ENCODE results near the gene RAX.
A peak's percentile ranks its signal among the peaks of the same experiment; 100 is the strongest.

Gene RAX

DNA sequence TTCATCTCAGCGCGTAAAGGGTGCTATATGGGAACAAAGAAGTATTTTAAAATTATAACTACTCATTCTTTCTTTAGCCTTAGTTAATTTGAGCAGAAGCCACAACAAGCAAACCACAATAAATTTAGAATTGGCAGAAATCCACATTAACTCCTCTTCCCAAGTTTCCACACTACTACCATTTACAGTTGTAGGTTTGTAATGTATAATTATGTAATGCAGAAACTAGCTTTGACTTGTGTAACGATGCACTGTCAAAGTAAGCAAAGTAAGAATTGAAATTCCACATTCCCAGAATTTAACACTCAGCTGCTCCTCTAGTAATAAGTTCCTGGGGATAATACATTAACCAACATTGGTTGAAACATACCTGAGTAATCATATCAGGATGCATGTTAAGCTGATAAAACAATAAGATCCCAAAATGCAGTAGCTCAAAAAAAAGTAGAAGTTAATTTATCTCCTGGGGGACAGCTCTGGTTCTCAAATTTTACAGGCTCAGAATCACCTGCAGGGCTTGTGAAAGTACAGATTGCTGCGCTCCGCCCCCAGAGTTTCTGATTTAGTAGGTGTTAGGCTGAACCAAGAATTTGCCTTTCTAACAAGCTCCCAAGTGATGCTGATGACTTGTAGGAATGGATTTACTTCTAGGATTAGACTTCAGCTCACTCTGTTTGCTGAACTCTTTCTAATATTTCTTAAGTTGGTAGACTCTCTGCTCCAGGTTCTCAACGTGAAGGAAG lies 43.4 kb downstream of the RAX start:
- no peak for TF ChIP-seq LEF1 (IDR thresholded peaks at IDR 0.05; ENCODE audit: borderline replicate concordance)
- TF ChIP-seq BHLHE40 (IDR thresholded peaks at IDR 0.05; ENCODE audit: borderline replicate concordance): no peak
- TF ChIP-seq SP1 (IDR thresholded peaks at IDR 0.05): no peak
- TF ChIP-seq CTBP1 (IDR thresholded peaks at IDR 0.05; ENCODE audit: borderline replicate concordance): no peak
- TF ChIP-seq FOXA1 (IDR thresholded peaks at IDR 0.05): no peak
- POLR2A ChIA-PET: no interaction called here

DNA sequence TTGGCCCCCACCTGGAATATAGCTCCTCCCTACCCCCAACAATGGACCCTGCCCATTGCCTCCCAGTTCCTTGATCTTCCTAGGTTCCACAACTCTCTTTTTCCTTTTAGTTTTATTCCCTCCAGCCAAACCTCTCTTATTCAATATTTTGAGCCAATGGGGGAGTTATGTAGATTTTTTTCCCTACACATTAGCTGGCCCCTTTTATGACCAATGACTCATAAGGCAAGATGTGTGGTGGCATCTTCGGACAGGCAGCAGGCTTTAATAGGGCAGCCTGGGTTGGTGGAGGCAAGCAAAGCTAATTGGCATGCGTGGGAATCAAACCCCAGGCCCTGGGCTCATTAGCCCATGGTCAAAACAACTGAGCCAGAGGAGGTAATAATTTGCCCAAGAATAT lies 44.1 kb downstream of the RAX start:
- DNase-seq (ENCODE audit: extremely low spot score): no peak
- POLR2A ChIA-PET: no interaction called here
- CTCF ChIA-PET: interaction anchor here (0.6 to 1.1 kb wide), 2 partner anchors 18 to 173 kb away, joined by 3 to 6 read pairs; no protein-coding TSS in a partner anchor

More for the DNA sequence above, 43.4 kb downstream of the RAX start:
- CTCF ChIA-PET: interaction anchor here (1.1 kb wide), 1 partner anchor 173 kb away, joined by 3 read pairs; no protein-coding TSS in a partner anchor
- DNase-seq (ENCODE audit: extremely low spot score): no peak

DNA sequence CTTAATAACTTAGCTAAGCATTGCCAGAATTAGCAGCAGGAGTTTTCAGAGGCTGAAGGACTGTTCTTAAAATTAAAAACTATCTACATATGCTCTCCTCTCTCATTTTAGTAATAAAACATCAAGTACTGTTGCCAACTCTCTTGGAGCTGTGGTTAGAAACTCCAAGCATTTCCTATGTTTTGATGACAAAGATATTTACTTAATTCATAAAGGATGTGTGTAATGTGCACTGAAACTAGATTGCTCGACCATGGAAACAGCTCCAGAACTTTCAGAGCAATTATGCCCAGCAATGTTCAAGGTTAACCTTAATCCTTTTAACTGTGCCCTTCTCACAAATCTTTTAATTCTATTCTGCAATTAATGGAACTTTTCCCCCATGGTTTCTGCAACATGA lies 44.9 kb downstream of the RAX start:
- TF ChIP-seq ELF4 (IDR thresholded peaks at IDR 0.05): no peak
- no peak for TF ChIP-seq LEF1 (IDR thresholded peaks at IDR 0.05; ENCODE audit: borderline replicate concordance)
- no peak for TF ChIP-seq SP1 (IDR thresholded peaks at IDR 0.05)
- TF ChIP-seq CTBP1 (IDR thresholded peaks at IDR 0.05; ENCODE audit: borderline replicate concordance): no peak
- no peak for TF ChIP-seq NFRKB (IDR thresholded peaks at IDR 0.05)
- TF ChIP-seq, protein P1, sequence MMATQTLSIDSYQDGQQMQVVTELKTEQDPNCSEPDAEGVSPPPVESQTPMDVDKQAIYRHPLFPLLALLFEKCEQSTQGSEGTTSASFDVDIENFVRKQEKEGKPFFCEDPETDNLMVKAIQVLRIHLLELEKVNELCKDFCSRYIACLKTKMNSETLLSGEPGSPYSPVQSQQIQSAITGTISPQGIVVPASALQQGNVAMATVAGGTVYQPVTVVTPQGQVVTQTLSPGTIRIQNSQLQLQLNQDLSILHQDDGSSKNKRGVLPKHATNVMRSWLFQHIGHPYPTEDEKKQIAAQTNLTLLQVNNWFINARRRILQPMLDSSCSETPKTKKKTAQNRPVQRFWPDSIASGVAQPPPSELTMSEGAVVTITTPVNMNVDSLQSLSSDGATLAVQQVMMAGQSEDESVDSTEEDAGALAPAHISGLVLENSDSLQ (IDR thresholded peaks at IDR 0.05): no peak
- no peak for TF ChIP-seq FOXM1 (IDR thresholded peaks at IDR 0.05; ENCODE audit: borderline replicate concordance)
- no peak for TF ChIP-seq ZNF384 (IDR thresholded peaks at IDR 0.05)
- no peak for TF ChIP-seq ARNT (IDR thresholded peaks at IDR 0.05)
- TF ChIP-seq L3MBTL2 (conservative IDR thresholded peaks at IDR 0.05): no peak
- TF ChIP-seq TARDBP (IDR thresholded peaks at IDR 0.05): no peak
- no peak for TF ChIP-seq SUZ12 (IDR thresholded peaks at IDR 0.05)
- TF ChIP-seq FOXK2 (IDR thresholded peaks at IDR 0.05): no peak
- no peak for TF ChIP-seq BHLHE40 (IDR thresholded peaks at IDR 0.05; ENCODE audit: borderline replicate concordance)
- no peak for TF ChIP-seq HDGF (IDR thresholded peaks at IDR 0.05; ENCODE audit: borderline replicate concordance)
- TF ChIP-seq FOXA1 (IDR thresholded peaks at IDR 0.05): no peak
- ChIA-PET CTCF (no interaction called here), POLR2A (no interaction called here)
- DNase-seq (ENCODE audit: extremely low spot score): no peak

More for the DNA sequence above, 44.1 kb downstream of the RAX start:
- TF ChIP-seq SP1 (IDR thresholded peaks at IDR 0.05): no peak
- TF ChIP-seq HDGF (IDR thresholded peaks at IDR 0.05; ENCODE audit: borderline replicate concordance): no peak
- TF ChIP-seq LEF1 (IDR thresholded peaks at IDR 0.05; ENCODE audit: borderline replicate concordance): no peak
- no peak for TF ChIP-seq CTBP1 (IDR thresholded peaks at IDR 0.05; ENCODE audit: borderline replicate concordance)
- TF ChIP-seq TARDBP (IDR thresholded peaks at IDR 0.05): no peak
- no peak for TF ChIP-seq SUZ12 (IDR thresholded peaks at IDR 0.05)
- TF ChIP-seq ARNT (IDR thresholded peaks at IDR 0.05): no peak
- TF ChIP-seq BHLHE40 (IDR thresholded peaks at IDR 0.05; ENCODE audit: borderline replicate concordance): no peak

DNA sequence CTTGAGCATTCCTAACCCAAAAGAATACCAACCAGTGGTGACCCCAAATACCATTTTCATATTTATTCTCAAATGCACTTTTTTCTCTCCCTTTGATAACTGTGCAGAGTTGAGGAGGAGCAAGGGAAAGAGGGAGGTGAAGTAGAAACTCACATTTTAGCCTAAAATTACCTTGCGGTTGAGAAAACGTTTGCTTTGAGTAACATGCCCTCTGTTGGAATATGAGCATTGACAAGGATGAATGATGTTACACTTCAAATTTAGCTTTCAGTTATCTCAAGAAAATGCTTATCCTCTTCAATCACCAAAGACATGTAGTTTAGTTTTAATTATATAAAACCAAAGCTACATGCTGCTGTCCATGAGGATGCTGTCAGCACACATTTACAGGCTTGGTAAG lies 50.9 kb downstream of the RAX start:
- TF ChIP-seq SUZ12 (IDR thresholded peaks at IDR 0.05) (no peak), NFRKB (IDR thresholded peaks at IDR 0.05) (no peak), FOXA1 (IDR thresholded peaks at IDR 0.05) (no peak)
- POLR2A ChIA-PET: no interaction called here
- no peak for DNase-seq (ENCODE audit: extremely low spot score)
- CTCF ChIA-PET: no interaction called here

DNA sequence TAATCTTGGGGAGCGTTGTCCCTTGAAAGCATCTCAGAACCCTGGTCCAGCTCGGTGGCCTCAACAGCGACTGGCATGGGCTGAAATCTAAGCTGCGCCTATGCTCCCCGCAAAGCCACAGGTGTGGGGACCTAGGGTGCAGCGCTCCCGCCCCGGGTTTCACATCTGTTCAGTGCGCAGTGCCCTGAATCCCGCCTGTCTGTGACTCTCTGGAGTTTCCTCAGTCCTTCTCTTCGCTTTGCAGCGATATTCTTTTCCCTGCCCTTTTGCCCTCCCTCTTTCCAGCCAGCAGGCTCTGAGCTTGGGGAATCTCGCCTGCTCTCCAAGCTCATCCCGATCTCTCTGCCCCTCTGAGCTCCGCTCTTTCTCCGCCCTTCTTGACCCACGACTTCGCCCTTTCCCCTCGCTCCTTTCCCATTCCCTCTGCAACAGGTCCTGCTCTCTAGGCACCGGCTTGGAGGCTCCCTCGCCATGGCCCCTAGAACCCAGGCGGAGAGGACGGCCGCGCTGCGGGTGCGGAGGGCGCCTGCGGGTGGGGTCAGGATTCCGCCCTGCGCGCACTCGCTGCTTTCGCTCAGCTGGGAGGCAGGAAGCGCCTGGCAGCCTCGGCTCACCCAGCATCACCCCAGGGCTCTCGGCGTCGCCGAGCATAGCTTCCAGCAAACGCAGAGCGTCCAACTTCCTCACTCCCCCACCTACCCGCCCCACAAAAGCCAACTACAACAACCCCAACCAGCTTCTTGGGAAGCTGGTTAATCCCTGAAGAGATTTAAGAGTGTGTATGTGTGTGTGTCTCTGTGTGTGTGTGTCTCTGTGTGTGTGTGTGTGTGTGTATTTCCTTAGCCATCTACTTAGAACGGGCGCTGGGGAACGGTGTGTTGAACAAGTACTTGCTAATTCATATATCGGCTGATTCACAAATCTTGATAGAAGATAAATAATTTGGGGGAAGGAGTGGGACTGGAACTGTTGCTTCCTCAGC lies 52.2 kb downstream of the RAX start:
- CTCF ChIA-PET: interaction anchor here (1.0 kb wide), 1 partner anchor 79 kb away, joined by 4 read pairs; no protein-coding TSS in a partner anchor
- TF ChIP-seq, protein P1 (IDR thresholded peaks at IDR 0.05): no peak
- TF ChIP-seq ELF4 (IDR thresholded peaks at IDR 0.05): no peak
- TF ChIP-seq TARDBP (IDR thresholded peaks at IDR 0.05): no peak
- TF ChIP-seq SP1 (IDR thresholded peaks at IDR 0.05): no peak
- TF ChIP-seq LEF1 (IDR thresholded peaks at IDR 0.05; ENCODE audit: borderline replicate concordance): no peak
- no peak for TF ChIP-seq FOXM1 (IDR thresholded peaks at IDR 0.05; ENCODE audit: borderline replicate concordance)
- no peak for TF ChIP-seq L3MBTL2 (conservative IDR thresholded peaks at IDR 0.05)
- no peak for TF ChIP-seq SUZ12 (IDR thresholded peaks at IDR 0.05)
- TF ChIP-seq CTBP1 (IDR thresholded peaks at IDR 0.05; ENCODE audit: borderline replicate concordance): no peak
- TF ChIP-seq HDGF (IDR thresholded peaks at IDR 0.05; ENCODE audit: borderline replicate concordance): no peak
- no peak for TF ChIP-seq ARNT (IDR thresholded peaks at IDR 0.05)
- no peak for TF ChIP-seq NFRKB (IDR thresholded peaks at IDR 0.05)
- TF ChIP-seq FOXA1 (IDR thresholded peaks at IDR 0.05): no peak
- TF ChIP-seq ZNF384 (IDR thresholded peaks at IDR 0.05): no peak
- TF ChIP-seq FOXK2 (IDR thresholded peaks at IDR 0.05): no peak
- TF ChIP-seq BHLHE40 (IDR thresholded peaks at IDR 0.05; ENCODE audit: borderline replicate concordance): no peak
- no peak for DNase-seq (ENCODE audit: extremely low spot score)
- POLR2A ChIA-PET: no interaction called here

DNA sequence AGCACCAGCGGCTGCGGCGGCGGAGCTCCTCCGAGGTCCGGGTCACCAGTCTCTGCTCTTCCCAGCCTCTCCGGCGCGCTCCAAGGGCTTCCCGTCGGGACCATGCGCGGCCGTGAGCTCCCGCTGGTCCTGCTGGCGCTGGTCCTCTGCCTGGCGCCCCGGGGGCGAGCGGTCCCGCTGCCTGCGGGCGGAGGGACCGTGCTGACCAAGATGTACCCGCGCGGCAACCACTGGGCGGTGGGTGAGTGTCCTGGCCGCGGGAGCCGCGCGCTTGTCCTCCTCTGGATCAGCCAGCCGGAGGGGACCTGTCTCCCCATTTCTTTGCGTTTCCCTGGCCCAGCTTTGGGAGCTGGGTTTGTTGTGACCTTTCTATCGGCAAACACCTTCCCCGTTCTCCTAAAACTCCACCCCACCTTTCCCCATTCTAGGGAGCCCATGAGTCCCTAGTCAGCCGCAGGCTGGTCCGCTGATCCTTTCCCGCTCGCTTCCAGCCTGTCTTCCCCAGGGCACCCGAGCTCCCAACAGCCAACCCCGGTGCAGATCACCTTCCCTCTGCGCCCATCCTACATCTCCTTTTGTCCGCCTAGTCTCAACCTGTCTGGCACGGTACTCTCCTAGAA lies 53.0 kb downstream of the RAX start:
- DNase-seq (ENCODE audit: extremely low spot score): peak; percentile 22
- ChIA-PET POLR2A (no interaction called here), CTCF (interaction anchor here (1.0 kb wide), 1 partner anchor 78 kb away, joined by 4 read pairs; no protein-coding TSS in a partner anchor)
- TF ChIP-seq, protein P1 (IDR thresholded peaks at IDR 0.05): no peak
- TF ChIP-seq FOXK2 (IDR thresholded peaks at IDR 0.05) (no peak), SUZ12 (IDR thresholded peaks at IDR 0.05) (no peak), FOXA1 (IDR thresholded peaks at IDR 0.05) (no peak), NFRKB (IDR thresholded peaks at IDR 0.05) (no peak), CTBP1 (IDR thresholded peaks at IDR 0.05; ENCODE audit: borderline replicate concordance) (no peak), FOXM1 (IDR thresholded peaks at IDR 0.05; ENCODE audit: borderline replicate concordance) (no peak), BHLHE40 (IDR thresholded peaks at IDR 0.05; ENCODE audit: borderline replicate concordance) (no peak), SP1 (IDR thresholded peaks at IDR 0.05) (no peak)

Measured in HEK293T (cell line).